Measurements from ENCODE around the gene LRRC37B.

- TF ChIP-seq POLR2A (IDR thresholded peaks at IDR 0.05) (no peak), CTCF (IDR thresholded peaks at IDR 0.05) (no peak), EP300 (IDR thresholded peaks at IDR 0.05) (no peak)
Measured at GRCh38 chr17:32015245-32016013, 8.2 kb downstream of the LRRC37B start.

Measured in ovary (tissue), 3 donors.